ENCODE results near the gene UGDH. TPM values are rescaled to one million over a fixed set of nuclear protein-coding genes. Genes with fewer than 3 reads are reported as not detected.
"Not testable (repeated sequence)": the region's sequence is repeated elsewhere in the genome, so short reads cannot be mapped to it uniquely, and the experiment has no call there.

The UGDH gene
- polyA plus RNA-seq (2013, experiment 1 of 2; ENCODE audit: insufficient read length): 308 TPM
- 319 TPM for polyA plus RNA-seq (2013, experiment 2 of 2; ENCODE audit: insufficient read length)

GRCh38 chr4:39527296-39528060, at the start of gene UGDH:
Gene UGDH, minus strand, starts transcription at chr4:39527439. Its CDS starts 5,927 bp downstream, at chr4:39521512.
- peak; percentile 100 for DNase-seq

GRCh38 chr4:39574946-39575345, 47.7 kb upstream of the UGDH start:
- no peak for DNase-seq

DNA sequence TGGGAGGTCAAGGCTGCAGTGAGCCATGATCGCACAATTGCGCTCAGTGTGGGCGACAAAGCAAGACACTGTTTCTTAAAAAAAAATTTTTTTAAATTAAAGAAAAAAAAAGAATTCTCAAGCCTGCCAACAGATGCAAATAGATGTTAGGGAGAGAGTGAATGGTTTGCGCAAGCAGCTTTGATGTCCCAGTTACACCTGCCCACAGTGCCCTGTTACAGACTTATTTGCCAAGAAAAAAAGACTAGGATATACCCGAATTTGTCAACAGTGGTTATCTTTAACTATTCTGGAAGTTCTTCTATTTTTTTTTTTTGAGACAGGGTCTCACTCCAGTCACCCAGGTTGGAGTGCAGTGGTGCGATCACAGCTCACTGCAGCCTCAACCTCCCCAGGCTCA, 44.3 kb upstream of the UGDH start:
- DNase-seq: no peak

- peak; percentile 40 for DNase-seq
These were observed 43.8 kb upstream of the UGDH start for GRCh38 chr4:39571054-39571453.

GRCh38 chr4:39569209-39569608, 42.0 kb upstream of the UGDH start:
- DNase-seq: no peak

- DNase-seq: no peak
These were observed 41.6 kb upstream of the UGDH start for GRCh38 chr4:39568805-39569204.

GRCh38 chr4:39565878-39566600, 38.8 kb upstream of the UGDH start:
- DNase-seq: peak; percentile 93

GRCh38 chr4:39563346-39563847, 36.2 kb upstream of the UGDH start:
- DNase-seq: no peak

DNA sequence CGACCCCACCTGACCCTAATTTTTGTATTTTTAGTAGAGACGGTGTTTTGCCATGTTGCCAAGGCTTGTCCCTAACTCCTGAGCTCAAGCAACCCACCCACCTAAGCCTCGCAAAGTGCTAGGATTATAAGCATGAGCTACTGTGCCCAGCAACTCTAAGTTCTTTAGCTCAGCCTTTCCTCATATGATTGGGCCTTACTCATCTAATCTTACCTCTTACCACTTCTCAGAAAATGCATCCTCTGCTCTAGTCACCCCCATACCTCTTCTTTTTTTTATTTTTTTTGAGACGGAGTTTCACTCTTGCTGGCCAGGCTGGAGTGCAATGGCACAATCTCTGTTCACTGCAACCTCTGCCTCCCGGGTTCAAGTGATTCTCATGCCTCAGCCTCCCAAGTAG, 35.6 kb upstream of the UGDH start:
- no peak for DNase-seq

DNA sequence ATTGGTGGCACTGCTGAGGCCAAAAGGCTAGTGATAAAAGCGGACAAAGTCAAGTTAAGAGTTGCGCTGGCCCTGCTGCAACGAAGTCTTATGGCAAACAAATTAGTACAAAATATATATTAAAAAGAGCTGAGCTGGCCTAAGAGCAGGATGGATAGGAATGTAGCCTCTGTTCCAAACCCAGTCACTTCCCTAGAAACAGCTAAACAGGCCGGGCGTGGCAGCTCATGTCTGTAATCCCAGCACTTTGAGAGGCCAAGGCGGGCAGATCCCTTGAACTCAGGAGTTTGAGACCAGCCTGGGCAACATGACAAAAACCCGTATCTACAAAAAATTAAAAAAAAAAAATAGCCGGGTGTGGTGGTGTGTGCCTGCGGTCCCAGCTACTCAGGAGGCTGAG, 32.4 kb upstream of the UGDH start:
- DNase-seq: no peak

GRCh38 chr4:39555472-39555871, 28.2 kb upstream of the UGDH start:
- DNase-seq: no peak

- DNase-seq: peak; percentile 72
These were observed 21.3 kb upstream of the UGDH start for GRCh38 chr4:39548425-39549067.

GRCh38 chr4:39544580-39545315, 17.5 kb upstream of the UGDH start:
- peak; percentile 45 for DNase-seq

- not testable (repeated sequence) for DNase-seq
These were observed 16.8 kb upstream of the UGDH start for GRCh38 chr4:39544080-39544479.

DNA sequence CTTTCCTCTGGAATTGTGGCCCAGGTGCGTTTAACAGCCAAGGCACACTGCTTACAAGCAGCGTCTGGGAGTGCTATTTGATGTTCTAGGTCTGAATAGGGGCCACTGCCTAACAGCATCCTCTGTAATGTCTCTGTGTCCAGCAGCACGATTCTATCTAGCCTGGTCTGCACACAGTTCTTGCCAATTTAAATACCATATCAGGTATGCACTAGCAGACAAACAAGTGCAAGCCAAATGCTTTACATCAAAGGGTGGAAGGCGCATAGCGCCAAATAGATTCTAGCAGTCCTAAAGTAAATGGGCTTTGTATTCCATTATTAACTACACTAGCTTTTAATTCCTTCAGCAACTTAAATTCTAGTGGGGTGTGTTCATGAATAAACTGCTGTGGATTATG, 15.8 kb upstream of the UGDH start:
- no peak for DNase-seq

GRCh38 chr4:39542611-39543012, 15.4 kb upstream of the UGDH start:
- no peak for DNase-seq

- no peak for DNase-seq
These were observed 14.9 kb upstream of the UGDH start for GRCh38 chr4:39541987-39542610.

DNA sequence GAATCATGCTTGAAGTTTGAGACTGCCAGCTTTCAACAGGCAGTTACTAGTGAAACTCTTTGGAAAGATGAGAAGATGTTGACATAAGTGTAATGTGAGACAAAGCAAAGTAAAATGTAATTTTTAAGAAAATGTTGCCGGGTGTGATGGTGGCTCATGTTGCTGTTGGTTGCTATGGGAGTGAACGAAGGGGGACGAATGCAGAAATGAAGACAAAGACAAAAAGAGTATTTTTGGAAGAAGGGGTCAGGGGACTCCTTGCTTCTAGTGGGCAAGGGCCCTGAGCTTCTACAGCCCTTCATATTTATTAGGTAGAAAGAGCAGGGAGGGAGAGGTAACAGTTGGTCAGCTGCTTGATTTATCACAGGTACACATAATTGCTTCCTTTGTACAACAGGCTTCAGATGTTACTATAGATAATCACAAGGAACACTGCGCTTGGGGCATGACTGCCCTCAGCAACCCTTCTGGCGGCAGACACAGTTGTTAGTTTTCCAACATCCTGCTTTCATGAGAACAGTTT, 11.9 kb upstream of the UGDH start:
- DNase-seq: no peak

- no peak for DNase-seq
These were observed 6.3 kb upstream of the UGDH start for GRCh38 chr4:39533541-39533940.

DNA sequence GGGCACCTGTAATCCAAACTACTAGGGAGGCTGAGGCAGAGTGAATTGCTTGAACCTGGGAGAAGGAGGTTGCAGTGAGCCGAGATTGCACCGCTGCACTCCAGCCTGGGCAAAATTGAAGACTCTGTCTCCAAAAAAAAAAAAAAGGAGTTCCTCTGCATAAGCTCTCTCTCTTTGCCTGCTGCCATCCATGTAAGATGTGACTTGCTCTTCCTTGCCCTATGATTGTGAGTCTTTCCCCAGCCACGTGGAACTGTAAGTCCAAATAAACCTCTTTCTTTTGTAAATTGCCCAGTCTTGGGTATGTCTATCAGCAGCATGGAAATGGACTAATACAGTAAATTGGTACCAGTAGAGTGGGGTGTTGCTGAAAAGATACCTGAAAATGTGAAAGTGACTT, 5.0 kb upstream of the UGDH start:
- DNase-seq: not testable (repeated sequence)

- no peak for DNase-seq
These were observed 3.4 kb upstream of the UGDH start for GRCh38 chr4:39530682-39531081.

DNA sequence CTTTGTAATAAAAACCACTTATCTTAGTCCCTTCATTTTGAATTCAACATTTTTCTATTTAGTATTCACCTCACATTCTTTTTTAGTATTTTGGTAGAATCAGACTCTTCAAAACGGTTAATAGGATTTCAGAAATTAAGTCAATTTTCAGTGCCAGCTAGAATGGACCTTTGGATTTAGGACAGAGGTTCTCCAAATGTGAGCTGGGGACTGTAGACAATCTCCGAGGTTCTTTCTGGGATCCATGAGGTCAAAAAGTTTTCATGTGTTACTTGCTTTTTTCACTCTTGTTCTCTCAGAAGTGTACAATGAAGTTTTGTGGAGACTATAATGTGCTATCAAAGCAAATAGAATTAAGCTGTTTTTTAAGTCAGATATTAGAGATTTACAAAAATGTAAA, 2.3 kb upstream of the UGDH start:
- DNase-seq: no peak
